HG02973 (cell line): ENCODE data around the gene PRPSAP2.

Experiments used
- ATAC-seq: cut with Tn5 transposase; IDR thresholded peaks from one replicate; pipeline ENCODE4 v1.9.1; 2021; ENCODE audit warnings: moderate library complexity; ENCODE audit not compliant: unreplicated experiment

Gene PRPSAP2

DNA sequence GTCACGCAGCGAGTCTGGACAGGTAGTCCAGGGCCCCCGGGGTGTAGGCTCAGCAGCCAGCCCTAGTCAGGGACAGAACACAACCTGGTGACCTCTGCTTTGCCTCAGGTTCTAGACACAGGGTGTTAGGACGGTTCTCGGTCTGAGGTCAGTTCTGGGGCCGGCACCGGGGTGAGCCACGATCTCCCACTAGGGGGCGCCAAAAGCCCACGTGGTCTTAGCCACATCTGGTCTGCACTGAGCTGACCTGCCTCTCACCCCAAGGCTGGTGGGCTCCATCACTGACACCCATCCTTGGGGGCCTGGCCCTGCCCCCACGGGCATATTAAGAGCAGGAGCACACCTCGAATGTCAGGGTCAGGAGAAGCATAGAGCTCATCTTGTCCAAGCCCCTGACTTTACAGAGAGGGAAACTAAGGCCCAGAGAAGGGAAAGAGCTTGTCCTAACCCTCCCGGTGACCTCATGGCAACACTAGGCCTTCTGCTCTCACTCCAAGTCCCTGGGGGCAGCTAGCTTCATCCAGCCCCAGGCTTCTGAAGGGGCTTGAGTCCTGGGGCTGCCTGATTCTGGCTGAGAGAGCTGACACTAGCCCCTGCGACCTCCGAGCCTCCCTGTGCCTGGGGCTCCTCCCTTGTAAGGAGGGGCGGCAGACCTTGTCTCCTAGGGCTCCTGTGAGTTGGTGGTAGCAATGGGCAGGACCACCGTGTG lies 103.0 kb downstream of the PRPSAP2 start:
- ATAC-seq: no peak

DNA sequence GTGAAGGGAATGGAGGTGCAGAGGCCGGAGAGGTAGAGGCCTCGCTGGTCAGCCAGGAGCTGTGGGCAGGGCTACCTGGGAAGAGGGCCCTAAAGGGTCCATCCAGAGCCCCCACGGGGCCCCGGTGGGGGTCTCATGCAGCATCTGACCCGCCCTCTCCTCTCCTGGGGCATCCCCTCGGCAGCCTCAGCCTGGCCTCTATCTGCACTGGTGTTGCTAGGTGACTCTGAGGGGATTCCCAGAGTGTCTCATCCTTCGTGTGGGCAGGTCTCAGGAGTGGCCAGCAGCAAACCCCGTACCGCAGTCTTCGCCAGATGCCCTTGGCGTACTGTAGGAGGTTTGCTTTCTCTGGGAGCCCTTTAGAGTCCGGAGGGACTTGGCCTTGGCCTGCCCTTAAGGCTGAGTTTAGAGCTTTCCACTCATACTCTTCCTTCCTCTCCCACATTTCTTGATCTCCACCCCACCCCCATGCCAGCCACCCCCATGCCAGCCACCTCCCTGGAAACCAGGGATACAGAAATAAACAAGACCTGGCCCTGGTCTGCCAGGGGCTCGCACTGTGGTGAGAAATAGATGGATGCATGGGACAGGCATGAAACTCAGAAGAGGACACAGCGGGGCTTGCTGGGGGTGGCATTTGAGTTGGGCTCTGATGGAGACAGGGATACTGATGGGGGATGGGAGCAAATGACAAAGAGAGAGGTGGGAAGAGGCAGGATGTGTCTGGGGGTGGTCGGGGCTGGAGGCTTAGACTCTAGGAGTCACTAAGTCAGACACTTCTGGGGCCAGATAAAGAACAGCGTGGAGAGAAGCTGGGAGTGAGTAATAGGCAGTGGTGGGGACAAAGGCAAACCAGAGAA lies 103.9 kb downstream of the PRPSAP2 start:
- no peak for ATAC-seq

DNA sequence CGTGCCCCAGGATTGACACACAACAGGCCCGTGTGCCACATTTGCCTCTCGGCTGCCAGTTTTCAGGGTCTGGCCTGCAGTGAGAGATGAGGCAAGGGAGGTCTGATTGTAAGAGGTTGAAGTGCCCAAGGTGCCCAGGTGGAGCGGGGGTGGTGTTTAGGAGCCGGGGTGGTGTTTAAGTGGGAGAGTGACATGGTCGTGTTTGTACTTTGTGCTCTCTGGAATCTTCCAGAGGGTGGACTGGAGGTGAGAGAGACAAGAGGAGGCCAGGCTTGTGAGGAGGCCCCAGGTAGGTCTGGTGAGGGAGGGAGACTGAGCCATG lies 104.5 kb downstream of the PRPSAP2 start:
- ATAC-seq: no peak

DNA sequence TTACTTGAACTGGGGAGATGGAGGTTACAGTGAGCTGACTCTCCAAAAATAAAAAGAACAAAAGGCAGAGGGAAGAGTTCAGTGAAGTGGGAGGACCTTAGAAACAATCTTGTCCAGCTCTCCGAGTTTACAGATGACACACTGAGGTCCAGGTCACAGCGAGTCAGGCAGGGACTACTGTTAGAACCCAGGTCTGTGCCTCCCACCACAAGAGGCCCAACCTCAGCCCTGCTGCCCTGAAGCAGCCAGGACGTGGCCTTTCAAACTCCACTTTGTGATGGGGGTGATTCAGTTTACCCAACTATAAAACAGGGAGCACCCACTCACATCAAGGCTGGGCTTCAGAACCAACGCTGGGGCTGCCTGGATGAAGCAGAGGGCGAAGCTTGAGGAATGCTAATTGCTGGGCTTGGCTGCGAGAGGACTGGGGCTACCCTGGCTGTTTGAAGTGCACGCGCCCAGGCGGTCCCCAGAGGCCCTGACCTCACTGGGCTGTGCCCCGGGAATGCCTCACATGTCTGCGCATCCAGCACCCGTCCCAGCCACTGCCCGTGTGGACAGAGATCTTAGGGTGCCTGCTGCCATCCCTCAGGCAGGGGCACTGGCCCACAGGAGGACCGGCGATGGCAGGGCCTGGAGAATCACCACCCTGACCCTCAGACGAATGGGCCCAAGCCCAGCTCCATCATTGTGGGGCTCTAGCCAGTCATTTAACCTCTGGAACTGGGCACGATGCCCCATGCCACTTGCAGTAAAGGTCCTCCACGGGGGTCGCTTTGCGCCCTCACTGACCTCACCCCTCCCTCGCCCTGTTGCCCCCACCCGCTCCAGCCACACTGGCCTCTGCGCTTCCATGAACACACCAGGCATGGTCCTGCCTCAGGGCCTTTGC lies 105.4 kb downstream of the PRPSAP2 start:
- ATAC-seq: no peak

DNA sequence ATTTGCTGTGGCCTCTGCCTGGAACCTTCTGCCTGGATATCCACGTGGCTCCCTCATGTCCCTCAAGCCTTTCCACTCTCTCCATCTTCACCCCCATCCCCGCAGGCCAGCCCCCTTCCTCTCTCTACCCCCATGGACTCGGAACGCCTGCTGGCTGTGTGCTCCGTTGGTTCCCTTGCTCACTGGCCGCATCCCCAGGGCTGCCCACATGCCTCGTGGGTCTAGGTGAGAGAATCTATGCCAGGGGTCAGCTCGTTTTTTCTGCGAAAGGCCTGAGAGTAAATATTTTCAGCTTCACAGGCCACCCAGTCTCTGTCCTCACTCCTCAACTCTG lies 106.1 kb downstream of the PRPSAP2 start:
- no peak for ATAC-seq

DNA sequence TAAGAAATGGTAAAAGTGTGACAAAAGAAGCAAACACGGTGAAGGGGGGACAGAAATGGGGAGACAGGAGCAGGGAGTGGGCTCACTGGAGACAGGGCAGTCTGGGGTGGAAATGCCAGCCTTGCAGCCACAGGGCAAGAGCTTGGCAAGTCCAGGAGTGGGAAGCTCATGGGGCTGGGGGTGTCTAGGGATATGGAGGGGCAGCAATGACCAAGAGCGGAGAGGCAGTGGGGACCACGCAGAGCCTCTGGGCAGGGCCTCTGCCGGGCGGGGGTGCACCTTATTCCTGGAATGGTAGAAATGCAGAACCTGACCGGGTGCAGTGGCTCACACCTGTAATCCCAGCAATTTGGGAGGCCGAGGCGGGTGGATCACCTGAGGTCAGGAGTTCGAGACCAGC lies 106.6 kb downstream of the PRPSAP2 start:
- no peak for ATAC-seq

DNA sequence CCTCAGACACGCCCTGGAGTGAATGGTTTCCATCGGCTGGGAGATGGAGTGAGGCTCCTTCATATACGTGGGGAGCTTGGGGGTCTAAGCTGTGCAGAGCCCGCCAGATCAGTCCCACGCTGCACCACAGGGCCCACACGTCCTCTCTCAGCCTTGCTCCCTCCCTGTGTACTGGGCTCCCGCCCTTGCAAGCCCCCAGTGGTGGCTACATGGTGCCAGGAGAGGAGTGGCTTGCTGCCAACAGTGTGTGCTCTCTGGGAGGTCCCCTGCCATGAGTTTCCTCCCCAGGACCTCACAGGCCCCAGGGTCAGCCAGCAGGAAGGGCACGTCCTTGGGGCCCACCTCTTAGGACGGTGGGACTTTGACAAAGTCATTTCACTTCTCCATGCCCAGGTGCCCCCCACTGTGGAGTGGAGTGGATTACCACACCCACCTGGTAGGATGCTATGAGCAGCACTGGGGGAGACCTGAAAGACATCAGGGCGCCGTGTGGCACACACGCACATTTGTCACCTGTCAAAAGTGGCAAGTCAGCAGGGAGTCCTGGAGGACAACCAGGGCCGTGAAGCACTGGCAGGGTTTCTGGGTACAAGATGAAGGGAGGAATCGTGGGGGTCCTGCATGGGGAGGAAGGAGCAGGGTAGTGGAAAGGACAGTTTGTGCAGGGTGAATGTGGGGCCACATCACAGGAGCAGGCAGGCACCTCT lies 107.8 kb downstream of the PRPSAP2 start:
- ATAC-seq: no peak

DNA sequence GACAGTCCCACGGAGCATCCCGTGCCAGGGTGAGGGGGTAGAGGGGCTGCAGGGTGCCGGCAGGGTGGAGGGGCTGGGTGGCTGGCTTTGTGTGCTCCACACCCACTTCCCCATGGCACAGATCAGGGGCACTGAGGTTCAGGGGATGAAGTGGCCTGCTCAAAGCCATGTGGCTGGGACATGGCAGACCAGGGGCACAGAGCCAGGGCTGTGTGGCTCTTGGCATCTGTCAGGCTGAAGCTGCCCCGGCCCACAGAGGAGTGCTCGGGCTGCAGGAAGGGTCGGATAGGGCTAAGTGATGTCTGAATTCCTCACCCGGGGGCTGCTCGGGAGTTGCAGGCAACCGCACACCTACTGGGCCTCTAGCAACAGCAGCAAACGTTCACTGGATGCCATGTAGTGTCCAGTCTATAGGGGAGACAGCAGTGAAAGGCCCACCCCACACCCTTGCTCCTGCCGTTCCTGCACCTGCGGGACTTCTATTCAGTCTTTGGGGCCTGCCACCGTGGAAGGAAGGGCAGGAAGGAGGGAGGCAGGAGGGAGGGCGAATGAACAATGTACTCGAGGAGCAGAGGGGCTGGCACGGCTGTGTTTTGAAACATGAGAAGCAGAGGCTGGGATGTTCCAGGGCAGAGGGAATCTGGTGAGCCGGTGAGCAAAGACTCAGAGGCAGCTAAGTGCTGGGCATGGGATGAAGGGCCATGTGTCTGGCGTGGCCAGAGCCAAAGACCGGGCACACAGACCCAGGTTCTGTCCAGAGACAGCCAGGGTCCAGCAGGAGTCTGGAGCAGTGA lies 109.1 kb downstream of the PRPSAP2 start:
- no peak for ATAC-seq

DNA sequence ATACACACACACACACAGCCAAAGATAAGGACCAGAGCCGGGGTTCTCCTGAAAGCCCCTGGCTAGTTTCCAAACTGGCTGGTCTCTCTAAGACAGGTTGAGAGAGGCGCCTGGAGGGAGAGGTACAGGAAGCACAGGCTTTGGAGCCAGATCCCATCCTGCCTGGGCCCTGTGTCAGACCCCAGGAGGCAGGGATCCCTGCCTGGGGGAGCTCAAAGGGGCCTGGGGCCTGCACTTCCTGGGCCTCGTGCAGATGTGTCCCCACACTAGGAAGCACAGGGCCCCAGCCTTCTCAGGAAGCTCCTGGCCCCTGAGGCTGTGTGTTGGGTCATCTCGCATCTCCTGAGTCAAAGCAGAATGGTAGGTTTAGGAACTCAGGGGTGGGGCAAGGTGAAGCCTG lies 110.0 kb downstream of the PRPSAP2 start:
- no peak for ATAC-seq

DNA sequence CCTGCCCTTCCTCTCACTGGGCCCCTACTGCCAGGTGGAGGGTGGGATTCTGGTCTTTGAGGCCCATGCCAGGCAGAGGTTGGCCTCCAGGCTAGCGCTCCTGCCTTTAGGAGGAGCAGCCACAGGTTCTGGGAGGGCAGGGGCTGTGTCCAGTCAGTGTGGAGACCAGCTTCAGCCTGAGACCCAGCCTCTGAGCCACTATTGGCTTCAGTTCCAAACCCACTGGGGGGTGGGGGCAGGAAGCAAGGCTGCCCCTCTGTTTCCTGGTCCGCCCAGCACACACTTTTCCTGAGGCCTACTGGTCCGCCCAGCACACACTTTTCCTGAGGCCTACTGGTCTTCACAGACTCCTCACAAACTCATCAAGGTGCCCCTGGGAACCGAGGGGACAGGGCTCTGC lies 110.4 kb downstream of the PRPSAP2 start:
- no peak for ATAC-seq

DNA sequence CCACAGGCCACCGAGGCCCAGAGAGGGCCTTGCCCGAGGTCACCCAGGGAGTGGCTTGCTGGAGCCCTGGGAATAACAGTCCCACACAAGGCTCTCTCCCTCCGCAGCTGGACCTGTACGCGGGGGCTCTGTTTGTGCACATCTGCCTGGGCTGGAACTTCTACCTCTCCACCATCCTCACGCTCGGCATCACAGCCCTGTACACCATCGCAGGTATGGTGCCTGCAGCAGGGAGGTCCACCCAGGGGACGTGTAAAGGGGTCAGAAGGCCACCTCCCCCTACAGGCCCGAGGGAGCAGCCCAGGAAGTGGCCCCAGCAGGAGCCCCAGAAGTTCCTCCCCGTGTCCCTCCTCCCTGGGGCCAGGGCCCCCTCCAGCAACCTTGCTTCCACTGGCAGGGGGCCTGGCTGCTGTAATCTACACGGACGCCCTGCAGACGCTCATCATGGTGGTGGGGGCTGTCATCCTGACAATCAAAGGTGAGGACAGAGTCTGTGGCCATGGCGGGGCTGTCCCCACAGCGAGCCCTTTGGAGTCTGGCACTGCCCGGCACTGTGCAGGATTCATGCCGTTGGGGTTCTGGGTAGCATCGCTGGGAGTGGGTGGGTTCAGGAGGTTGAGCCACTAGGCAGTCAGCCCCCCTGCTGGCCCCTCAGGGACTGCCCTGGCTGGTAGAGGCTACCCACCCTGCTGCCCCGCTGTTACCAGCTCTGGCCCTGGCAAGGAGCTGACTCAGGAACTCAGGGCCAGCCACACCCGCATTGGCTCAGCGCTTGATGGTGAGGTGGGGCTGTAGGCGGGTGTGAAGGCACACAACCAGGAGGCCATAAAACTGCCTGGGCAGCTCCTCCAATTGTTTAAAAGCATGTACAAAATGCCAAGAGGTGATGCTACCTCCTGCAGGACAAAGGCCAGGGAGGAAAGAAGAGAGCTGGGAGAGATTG lies 111.3 kb downstream of the PRPSAP2 start:
- no peak for ATAC-seq

DNA sequence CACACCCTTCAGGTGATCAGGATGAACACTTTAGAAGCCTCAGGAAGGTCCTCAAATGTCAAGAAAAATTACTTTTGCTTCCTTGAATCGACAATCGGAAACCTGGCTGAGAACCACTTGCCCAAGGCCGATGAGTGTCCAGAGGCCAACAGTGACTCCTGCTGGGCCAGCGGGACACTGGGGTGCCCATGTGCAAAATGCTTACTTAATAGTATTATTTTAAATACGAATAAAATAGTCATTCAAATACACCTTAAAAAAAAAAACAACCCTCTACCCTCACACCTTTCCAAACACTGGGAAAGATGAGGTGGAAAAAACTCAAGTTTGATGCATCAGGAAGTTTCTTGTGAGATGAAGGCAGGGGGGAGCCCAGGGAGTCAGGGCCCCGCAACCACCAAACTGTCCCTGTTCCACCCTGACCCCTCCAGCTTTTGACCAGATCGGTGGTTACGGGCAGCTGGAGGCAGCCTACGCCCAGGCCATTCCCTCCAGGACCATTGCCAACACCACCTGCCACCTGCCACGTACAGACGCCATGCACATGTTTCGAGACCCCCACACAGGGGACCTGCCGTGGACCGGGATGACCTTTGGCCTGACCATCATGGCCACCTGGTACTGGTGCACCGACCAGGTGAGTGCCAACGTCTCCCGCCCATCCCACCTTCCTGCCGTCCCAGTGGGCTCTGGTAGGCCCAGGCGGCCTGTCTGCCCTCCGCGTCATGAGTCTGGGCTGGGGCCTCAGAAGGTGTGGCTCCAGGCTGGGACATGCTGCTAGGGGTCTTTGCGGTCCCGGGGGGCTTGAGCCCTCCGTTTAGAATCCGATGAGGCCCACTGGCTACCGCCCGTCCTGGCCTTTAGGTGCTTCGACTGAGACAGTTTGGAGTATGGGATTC lies 112.9 kb downstream of the PRPSAP2 start:
- no peak for ATAC-seq

DNA sequence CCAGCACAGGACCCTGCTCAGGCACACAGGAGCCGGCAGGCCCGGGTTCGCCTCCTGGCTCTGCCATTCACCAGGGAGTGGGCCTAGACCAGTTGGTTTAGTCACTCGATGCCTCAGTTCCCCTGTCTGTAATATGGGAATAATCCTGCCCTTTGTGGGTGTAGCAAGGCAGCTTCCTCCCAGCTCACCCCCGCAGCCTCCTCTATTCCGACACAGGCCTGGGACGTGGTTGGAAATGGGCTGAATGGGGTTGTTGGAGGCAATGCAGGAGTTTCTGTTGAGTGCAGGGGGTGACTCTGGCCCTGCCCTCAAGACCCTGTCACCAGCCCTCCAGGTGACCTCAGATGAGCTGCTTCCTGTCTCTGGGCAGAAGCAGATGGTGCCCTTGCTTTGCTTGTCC lies 113.9 kb downstream of the PRPSAP2 start:
- no peak for ATAC-seq

DNA sequence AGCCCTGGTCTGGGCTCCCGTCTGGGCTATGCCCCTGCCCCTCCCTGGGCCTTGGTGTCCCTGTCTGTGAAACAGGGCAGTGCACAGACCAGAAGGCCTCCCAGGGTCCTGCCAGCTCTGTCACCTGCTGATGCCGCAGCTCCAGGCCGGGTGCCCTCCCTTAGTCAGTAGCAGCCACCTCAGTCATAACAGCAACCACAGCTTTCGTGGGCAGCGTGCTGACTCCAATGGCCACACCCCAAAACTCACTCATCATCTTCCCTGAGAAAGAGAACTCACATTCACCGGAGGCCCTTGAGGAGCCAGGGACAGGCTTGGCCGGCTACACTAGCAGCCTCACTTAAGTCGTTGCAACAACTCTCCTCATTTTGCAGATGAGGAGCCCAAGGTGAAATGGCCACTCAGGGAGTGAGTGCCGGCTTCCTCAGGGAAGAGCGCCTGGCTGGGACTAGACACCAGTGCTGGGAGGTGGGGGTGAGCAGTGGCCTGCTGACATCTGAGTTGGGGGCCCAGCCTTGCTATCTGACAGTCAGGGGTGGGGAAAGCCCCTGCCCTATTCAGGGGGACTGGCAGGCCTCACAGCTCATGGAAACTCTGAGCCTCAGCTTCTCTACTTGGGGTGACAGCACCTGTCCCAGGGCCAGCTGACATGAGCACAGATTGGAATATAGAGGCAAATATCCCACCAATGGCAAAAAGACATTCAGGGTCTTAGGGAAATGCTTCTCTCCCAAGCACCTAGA lies 116.6 kb downstream of the PRPSAP2 start:
- no peak for ATAC-seq

DNA sequence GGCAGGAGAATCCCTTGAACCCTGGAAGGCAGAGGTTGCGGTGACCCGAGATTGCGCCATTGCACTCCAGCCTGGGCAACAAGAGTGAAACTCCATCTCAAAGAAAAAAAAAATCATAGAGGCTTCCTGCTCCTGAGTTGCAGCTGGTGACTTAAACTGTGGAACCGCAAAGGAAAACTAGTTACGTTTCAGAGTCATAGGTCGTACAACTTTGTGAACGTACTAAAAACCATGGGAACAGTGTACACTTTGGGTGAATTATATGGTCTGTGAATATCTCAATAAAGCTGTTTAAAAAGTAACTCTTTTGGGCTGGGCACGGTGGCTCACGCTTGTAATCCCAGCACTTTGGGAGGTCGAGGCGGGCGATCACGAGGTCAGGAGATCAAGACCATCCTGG lies 117.7 kb downstream of the PRPSAP2 start:
- ATAC-seq: no peak

DNA sequence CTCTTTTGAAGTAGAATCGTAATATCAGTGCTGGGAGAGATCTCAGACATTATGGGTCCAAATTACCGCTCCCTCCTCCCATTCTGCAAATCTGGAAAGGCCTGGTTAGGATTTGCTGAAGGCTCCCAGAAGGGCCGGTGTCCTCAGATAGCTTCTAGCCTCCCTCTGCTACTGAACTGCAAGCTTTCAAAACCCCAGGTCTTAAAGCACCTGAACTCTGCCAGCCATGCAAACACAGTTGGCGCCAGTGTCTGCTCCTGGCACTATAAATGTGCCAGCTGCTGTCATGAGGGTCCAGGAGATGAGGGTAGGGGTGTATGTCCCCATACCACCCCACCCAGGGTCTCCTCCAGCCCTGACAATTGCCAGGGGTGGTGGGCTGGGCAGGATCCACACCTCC lies 118.3 kb downstream of the PRPSAP2 start:
- ATAC-seq: no peak

DNA sequence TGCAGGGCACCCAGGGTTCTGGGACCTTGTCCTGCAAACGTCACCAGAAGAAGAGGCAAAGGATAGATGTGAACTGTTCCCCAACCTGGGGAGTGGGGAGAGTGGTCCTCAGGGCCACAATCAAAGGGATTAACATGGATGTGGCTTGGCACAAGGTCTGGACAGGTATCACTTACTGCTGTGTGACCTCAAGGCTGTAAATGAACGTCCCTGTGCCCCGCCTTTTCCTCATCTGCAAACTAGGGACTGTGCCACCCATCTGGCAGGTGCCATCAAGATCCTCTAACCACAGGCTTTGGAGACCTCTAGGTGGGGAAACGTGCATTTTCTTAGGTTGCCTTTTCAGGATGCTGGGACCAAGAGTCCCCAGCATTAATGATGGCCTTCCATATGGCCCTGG lies 119.1 kb downstream of the PRPSAP2 start:
- ATAC-seq: no peak

DNA sequence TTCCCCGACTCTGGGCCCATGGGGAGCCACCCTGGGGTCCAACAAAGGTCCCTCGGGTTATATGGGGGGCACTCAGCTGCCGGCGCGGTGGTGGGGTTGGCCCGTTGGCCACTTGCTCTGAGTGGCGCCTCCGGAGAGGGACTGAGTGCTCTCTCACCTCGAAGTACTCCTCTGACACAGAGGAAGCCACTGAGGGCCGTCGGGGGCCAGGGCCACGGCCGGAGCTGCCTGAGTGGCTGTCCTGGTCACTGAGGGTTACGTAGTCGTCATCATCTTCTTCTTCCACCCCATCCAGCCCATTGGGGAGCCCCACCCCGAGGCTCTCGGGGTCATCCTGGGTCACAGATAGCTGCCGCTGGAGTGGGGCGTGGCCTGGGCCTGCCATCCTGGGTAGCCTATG lies 119.7 kb downstream of the PRPSAP2 start:
- no peak for ATAC-seq
